T-helper 1 cell (primary cell): Measurements from ENCODE around the gene CYB561D1.
A peak's percentile ranks its signal among the peaks of the same experiment; 100 is the strongest.

Experiments used
- DNase-seq, 5 donors: peaks; one replicate each; pipeline ENCODE4 v3.0.0-alpha.2; 2012 to 2020

The CYB561D1 gene

DNA sequence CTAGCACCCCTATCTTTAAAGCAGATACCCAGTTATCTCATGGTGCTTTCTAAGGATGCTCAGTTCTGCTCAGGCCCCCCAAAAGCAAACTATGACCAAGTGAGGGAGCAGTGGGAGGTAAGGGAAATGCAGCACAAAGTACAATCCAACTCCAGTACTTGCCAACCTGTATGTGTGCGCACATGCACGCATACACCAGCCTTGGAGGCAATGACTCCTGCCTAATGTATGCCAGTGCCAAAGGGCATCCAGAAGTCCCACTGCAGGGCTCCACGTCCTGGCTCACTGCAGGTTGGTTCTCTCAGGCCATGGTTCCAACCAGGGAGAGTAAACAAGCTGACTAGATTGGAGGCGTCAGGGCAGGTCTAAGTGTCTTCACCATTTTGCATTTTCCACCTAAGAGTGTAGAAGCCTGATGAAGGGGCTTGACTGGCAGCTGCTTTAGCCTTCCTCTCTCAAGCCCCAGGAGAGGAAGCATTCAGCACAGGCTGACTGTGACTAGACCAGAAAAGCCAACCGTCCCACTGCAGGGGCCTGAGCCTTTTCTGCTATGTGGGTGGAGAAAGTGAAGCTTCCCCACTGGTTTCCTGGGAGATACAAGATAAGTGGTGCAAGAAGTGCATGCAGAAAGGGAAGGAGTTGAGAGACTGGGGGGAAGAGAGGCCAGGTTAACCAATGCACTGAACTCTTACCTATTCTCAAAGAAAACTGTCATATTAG lies 7.9 kb downstream of the CYB561D1 start:
- DNase-seq = no peak

DNA sequence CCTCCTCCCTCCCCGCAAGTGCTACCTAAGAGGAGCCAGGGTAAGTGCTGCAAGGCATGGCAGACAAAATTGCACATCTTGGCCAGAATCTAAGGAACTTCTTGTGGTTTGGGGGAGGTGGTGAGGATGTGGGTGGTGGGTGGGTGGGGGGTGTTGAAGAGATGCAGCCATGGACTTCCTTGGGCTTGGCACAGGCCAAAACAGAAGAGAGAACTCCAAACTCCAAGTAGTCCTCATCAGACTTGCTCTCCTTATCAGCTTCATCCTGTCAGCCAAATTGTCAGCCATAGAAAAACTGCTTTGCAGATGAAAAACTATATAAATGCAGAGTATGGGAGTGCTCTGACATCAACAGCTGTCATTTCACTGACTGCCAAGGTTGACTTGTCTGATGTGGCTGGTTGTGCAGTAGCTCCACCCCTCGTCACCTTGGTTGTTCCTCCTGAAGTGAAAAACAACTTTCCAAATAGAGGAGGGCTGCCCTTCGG lies 8.5 kb downstream of the CYB561D1 start:
- peak; percentile 28 to 68 (median 55) for DNase-seq

DNA sequence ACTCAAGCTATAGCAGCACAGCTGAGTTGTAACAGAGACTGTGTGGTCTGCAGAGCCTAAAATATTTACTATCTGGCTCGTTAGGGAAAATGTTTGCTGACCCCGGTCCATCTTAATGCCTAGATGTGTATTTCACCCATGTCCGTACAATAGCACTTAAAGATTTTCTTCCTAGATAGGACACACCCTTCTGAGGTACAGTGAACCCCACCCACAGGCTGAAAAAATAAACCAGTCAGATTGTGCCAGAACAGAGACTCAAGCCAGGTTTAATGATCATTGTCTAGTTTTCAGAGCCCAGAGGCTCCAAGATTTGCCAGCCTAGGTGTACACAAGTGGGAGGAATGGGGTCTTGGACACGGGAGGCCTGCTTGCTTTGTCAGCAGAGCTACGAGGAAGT lies 10.0 kb downstream of the CYB561D1 start:
- no peak for DNase-seq

DNA sequence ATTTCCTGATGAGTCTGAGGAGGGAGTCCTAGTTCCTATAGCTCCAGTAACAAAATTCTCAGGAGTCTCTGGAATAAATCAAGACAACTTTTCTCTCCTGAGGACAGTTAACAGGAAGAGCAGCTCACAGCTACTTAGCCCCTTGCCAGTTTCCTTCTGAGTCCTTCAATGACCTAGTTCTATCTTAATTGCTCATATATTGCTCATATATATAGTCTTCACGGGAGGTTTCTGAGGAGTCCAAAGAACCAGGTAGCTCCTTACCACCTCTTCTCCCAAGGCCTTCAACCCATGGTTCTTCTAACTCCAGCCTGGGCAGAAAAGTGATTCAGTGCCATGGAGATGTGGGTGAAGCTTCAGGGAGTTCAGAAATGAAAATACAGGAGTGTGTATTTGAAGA lies 11.1 kb downstream of the CYB561D1 start:
- DNase-seq = no peak

DNA sequence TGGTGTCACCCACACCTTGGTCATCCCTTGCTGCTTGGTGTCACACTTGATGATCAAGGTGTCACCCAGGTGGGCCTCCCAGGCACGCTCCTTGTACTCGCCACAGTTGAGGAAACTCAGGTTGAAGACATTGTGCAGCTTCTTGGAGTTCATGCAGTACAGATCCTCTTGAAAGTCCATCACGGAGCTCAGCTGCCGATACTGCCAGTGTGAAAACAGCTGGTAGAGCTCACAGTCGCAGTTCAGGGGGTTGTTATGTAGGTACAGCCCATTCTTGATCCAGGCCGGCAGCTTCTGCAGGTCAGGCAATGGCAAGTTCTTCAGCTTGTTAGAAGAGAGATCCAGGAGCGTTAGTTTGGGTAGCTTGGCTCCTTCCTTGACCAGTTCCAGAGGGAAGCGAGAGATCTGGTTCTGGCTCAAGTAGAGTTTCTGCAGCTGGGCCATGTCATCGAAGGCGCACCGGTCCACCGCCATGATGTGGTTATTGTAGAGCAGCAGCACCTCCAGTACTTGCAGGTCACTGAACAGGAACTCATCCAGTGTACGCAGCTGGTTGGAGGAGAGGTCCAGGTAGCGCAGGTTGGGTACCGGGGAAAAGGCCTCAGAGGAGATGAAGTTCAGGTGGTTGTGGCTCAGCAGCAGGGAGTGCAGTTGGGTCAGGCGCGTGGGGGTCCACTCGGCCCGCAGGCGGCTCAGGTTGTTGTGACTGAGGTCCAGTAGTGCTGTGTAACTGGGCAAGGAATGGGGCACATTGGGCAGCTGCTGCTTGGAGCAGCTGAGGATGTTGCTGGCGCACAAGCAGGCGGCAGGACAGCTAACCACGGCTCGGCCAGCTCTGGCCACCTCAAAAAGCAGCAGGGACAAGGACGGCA lies 14.3 kb downstream of the CYB561D1 start:
- no peak for DNase-seq

DNA sequence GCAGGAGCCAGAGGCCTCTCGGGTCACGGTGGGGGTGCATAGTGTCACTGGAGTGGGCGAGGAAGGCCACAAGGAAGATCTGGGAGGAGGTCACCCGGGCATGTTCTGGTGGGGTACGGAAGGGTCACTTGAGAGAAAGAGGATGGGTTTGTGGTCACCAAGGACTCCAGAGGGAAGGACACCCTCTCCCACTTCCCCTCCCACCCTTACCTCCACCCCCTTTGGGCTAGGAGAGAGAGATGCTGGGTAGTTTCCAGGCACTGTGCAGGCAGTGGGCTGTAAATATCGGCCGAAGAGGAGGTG lies 14.9 kb downstream of the CYB561D1 start:
- no peak for DNase-seq

DNA sequence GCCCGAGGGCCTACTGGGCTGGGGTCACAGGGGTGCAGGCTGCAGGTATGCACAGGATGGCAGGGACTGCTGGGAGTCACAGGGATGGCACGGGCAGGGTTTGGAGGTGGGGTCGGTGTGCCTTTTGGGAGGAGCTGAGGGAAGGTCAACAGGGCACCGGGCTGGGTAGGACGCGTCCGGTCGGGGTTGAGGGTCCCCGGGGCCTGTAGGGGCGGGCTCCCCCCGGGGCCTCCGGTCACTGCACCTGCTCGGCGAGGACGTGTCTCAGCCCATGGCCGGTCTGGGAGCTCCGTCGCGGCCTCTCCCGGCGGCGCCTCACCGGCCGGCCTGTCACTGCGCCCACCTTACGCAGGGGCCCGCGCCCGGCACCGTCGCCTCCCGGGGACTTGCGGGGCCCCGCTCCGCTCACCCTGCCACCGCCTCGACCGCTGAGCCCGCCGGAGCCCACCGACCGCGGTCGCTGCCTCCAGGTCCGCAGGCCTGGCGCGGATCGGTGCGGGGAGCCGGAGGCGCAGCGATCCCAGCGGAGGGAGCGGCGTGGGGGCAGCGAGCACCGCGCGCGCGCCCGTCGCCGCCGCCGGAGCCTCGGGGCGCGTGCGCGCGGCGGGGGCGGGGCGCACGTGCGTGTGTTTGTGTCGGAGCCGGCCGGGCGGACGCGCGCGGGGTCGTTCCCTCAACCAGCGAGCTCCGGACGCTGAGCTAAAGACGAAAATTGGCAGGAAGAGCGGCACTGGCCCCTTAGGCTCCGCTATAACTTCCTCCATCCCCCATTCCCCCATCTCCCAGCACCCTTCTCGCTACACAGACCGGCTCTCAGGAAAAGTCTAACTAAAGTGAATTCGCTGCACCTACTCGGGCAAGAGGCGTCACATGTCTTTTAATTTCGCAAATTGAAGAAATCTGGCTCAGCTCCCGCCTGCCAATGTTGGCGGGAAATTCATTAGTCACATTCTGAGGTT lies 15.6 kb downstream of the CYB561D1 start, which contains the start of gene AMIGO1:
TSS of gene AMIGO1 (minus strand) at position 552 of the 959 bp plus-strand sequence. CDS start 815 bp downstream, outside the sequence.
- DNase-seq = peak; percentile 26 to 68 (median 43)

DNA sequence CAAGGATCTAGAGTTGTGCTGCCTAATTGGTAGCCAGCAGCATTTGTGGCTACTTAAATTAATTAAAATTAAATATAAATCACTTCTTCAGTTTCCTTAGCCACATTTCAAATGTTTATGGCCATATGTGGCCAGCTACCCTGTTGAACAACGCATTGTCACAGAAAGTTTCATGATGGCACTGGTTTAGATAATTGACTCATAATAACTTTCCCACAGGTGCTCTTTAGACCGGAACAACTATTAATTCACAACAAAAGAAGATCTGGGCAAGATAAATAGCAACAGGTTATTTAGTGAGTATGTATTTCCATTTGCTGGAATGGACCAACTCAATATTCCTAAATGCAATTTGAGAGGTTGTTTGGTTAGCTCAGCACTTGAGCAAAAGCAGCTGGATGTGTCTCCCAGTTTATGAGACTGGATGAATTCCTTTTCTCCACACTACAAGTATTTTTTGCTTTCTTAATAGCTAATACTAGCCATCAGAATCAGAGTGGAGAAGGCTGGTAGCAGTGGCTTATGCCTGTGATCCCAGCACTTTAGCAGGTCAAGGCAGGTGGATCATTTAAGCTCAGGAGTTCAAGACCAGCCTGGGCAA lies 19.3 kb downstream of the CYB561D1 start:
- DNase-seq = no peak

DNA sequence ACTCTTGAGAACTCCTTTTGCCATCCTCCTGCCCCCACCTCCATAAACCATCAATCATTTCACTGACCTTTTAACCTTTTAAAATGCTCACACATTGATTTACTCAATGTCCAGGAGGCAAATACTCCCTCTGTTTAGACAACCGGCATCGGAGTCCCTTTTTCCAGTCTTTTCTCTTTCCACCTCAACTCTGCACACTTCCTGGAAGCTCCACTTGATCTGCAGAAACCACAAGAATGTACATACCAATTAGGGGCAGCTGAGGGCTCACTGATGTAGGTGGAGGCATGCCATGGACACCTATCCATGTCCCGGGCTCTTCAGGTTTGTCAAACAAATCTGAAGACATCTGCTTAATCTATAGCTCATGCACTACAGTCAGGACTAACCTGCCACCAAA lies 21.0 kb downstream of the CYB561D1 start:
- no peak for DNase-seq

DNA sequence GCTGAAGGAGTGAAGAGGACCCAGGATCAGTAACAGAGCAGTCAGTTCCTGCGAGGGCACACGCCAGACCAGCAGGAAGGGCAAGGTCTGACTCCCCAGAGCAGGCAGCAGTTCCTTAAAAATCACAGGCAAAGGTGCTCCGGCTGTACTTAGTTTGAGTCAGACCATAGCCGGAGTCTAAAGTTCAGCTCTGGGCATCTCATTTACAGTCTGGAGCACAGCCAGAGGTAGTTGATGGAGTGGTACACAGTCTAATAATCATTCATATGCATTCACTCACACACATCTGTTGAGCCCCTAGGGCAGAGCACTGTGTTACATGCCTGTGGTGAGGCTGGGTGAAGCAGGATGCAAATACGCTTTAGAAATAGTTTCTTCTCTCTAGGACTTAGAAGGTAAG lies 23.0 kb downstream of the CYB561D1 start:
- DNase-seq = no peak

DNA sequence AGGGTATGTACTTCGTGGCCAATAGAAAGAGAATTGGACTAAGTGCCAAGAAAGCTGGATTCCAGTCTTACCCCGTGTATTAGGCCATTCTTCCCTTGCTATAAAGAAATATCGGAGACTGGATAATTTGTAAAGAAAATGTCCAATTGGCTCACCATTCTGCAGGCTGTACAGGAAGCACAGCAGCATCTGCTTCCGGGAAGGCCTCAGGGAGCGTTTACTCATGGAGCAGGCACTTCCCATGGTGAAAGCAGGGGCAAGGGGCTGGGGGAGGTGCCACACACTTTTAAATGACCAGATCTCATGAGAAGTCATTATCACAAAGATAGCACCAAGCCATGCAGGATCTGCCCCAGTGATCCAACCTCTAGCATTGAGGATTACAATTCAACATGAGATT lies 23.4 kb downstream of the CYB561D1 start:
- no peak for DNase-seq

DNA sequence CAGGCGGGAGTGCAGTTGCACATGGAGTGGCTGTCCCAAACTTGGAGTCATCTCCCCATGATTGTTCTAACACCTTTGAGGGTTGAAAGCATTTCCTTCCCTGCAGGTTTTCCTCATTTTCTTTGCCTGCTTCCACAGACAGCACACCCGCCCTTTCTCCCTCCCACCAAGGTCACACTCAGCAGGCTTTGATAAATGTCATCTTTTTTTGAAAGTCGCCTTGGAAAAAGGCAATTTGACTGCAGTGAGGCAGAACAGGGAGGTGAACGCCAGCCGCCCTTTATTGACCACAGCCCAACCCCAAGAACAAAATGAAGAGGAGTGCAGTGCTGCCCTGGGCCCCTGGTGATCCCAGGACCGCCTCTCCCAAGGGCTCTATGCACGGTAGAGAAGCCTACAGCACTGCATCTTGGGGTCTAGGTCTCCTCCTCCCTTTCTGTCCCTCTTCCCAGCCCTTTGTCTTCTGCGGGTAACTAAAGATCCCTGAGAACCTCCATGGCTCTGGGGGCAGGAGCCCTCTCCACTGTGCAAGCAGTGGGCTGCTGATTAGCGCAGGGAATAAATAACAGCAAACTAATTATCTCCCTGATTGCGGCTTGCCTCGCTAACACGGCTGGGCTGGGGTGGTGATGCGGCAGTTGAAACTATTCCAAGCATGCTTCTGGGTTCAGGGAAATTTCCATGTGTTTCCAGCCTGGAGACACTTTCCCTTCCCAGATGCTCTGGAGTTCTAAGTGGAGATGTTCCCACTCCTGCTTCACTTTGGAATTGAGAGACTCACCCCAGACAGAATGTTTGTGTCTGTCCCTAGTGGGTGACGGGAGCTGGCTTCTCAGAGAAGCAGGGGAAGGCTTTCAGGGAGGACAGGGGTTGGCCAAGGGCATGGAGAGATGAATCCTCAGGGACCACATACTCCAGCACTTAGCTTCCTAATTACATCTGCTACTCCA lies 27.4 kb downstream of the CYB561D1 start:
- DNase-seq = no peak

DNA sequence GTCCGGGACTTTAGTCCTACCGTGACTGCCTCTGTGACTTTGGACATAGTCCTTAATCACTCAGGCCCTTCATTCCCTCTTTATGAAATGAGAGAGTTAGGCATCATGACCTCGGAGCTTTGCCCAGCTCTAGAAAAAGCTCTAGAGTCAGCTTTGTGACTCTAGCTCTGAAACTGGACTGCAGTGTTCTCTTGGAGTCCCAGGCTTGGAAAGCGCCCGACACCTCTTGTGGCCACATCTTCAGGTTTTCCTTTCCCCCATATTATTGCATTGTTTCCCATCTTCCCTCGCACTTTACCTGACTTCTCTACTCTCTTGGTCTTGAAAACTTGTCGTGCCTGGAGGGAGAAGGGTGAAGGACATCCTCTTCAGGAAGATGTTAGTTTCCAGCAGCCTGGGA lies 28.1 kb downstream of the CYB561D1 start:
- DNase-seq = no peak

DNA sequence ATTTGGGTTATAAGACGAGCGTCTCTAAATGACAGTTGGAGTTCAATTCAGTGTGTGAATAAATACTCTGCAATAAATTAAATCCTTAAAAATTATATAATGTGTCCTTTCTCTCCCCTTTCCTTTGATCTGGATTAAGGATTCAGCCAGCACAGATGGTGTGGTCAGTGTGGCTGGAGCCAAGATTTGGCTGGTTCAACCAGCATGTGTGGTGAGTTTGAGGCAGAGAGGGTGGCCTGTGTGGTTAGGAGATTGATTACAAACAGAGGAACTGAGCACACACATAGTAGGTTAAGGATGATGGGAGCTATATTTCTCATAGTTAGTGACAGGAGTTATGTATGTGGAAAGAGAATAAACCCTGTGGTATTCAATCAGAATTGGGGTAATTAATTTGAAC lies 29.8 kb downstream of the CYB561D1 start:
- no peak for DNase-seq

DNA sequence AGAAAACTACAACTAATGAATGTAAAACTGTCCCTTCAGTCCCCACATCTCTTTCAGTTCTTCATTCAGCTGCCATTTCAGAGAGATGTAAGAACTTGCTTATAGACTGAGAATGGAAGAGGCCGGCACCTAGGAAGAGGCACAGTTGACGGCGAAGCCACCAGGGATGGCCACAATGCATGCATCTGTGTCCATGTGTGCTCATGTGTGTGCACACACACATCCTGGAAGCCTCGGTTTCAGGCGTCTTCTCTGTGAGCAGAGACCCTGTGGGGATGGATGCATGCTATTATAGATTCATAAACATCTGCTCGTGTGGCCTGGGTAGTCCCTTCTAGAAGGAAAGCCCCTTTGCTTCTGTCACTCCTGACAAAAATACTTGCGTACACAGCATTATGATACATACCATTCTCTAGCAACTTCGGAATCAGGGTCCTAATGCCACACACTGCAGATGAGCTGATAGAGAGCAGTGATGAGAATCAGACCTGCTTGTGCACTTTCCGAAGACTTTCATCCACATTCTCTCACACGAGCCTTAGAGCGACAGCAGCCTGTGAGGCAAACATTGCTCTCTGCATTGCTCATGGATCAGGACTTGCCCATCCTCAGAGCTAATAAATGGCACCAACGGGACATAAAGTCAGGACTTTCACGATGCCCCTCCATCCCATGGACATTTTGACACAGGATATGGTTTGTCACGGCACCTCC lies 33.4 kb downstream of the CYB561D1 start:
- no peak for DNase-seq

DNA sequence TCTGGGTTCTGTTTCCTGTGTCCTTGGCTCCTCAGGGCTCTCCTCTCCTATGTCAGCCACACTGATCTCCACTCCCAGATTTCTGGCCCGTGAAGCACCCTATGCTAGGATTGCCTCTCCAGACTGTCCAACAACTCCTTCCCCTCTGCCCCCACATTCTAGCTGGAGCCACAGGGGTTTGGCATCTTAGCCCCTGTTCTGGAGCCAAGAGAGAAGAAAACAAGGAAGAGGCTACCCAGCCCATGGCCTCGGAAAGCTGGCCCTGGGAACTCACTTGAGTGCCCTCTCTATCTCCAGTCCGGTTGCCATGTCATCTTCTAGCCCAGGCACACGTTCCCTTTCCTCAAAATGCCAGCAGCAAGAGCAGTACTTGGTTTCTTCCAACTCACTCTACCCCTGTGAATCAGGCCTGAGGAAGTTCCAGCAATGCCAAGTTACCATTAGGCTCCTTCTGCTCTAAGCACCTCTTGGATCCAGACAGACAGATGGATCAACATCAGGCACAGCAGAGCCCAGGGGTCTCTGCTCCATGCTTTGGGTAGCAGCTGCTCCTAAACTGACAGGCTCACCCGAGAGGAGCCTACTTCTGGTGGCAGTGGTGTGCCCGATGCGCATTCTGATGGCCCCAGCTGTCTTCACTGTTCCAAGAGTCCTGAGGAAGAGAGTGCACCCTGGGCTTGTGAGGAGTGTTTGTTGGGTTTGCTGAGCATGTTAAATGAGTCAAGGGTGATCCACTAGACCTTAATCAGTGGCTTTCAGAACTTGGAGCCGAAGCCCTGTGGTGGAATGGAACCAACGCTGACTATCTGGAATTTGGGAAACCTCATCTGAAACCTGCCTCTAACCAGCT lies 34.2 kb downstream of the CYB561D1 start:
- no peak for DNase-seq

DNA sequence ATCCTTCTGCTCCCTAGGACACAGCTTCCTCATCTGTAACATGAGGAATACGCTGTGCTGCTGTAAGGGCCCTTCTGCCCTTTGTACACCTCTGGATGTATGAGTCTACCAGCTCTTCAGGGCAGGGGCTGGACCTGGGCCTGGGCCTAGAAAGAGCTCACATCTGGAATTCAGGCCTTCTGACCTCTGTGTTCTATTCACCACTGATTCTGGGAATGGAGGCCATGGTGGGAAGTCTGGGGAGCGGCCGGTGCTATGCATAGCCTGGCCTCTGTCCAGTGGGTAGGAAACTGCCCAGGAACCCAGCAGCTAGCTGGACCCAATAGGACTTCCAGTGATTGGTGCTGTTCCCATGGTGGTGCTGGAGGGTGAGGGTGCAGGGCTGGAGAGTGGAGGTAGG lies 34.8 kb downstream of the CYB561D1 start:
- DNase-seq = no peak

DNA sequence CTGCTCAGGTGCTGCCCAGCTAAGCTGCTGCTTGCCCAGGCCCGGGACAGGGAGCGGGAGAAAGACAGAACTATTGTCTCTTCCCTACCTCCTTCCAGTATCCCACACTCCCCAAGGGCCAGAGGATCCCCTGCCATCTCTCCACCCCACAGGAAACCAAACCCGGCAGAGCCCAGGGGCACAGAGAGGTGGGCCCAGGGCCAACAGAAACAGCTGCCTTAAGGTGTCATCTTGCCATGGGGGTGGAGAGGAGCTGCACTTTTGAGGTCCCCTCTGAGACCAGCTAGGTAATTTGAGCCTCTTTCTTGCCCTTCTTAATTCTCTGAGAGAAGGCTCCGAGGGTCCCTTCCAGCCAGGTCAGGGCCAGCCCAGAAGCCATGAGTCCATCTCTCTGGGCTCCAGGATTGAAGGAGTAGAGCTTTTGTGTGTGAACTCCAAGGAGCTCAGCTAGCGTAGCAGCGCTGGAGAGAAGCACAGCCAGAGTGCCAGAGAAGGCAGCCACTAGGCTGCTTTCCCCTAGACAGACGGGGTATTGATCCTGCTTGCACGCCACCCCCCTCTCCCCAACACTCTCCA lies 36.1 kb downstream of the CYB561D1 start:
- no peak for DNase-seq

DNA sequence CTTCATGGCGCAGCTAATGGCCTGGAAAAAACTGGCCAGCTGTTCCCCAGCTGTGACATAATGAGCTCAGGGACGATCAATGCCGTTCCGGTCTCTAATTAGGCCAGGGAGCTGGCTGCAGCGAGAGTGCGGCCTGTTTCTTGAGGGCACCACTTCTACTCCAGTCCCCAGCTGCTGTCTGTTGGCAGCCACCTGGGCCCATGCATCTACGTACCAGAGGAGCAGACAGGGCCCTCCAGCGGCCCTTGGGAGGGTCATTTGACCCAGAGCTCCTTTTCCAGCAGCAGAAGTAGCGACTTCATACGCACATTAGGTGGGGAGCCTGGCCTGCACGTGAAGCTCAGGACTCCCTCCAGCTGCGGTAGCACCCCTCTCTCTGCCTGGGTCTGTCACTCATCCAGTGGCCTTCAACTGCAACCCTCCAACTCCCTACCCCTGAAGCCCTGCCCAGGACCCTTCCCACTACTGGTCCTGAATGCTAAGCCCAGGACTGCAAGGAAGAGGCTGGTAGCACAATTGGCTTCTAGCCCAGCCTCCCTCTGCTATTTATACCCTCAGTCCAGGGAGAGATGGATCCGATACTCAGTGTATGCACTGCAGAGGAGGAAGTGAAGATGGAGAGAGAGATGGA lies 36.7 kb downstream of the CYB561D1 start:
- no peak for DNase-seq
